ENCODE measurements around the gene GSTA1.
"Not testable (repeated sequence)": the region's sequence is repeated elsewhere in the genome, so short reads cannot be mapped to it uniquely, and the experiment has no call there.

Gene GSTA1

GRCh38 chr6:52802806-52803205, 810 bp downstream of the GSTA1 start:
- DNase-seq = no peak

- no peak for DNase-seq
These were observed 2.3 kb downstream of the GSTA1 start for GRCh38 chr6:52801188-52801841.

GRCh38 chr6:52799272-52799671, 4.3 kb downstream of the GSTA1 start:
- not testable (repeated sequence) for DNase-seq

- not testable (repeated sequence) for DNase-seq
These were observed 9.2 kb downstream of the GSTA1 start for GRCh38 chr6:52794366-52794765.

GRCh38 chr6:52790861-52791260, 12.8 kb downstream of the GSTA1 start:
- no peak for DNase-seq

- not testable (repeated sequence) for DNase-seq
These were observed 14.0 kb downstream of the GSTA1 start for GRCh38 chr6:52789658-52790057.

GRCh38 chr6:52788478-52788877, 15.1 kb downstream of the GSTA1 start:
- DNase-seq = no peak

- no peak for DNase-seq
These were observed 15.7 kb downstream of the GSTA1 start for GRCh38 chr6:52787917-52788316.

GRCh38 chr6:52786249-52786956, 17.2 kb downstream of the GSTA1 start:
- DNase-seq = no peak

GRCh38 chr6:52782696-52783274, 20.8 kb downstream of the GSTA1 start:
- DNase-seq = not testable (repeated sequence)

GRCh38 chr6:52782209-52782608, 21.4 kb downstream of the GSTA1 start:
- DNase-seq = not testable (repeated sequence)

GRCh38 chr6:52779237-52779636, 24.4 kb downstream of the GSTA1 start:
- no peak for DNase-seq

- DNase-seq = not testable (repeated sequence)
These were observed 26.8 kb downstream of the GSTA1 start for GRCh38 chr6:52776711-52777351.

GRCh38 chr6:52769399-52769798, 34.2 kb downstream of the GSTA1 start:
- not testable (repeated sequence) for DNase-seq

- not testable (repeated sequence) for DNase-seq
These were observed 36.0 kb downstream of the GSTA1 start for GRCh38 chr6:52767658-52768057.

GRCh38 chr6:52763322-52763916, 40.2 kb downstream of the GSTA1 start, which contains the start of gene GSTA2:
TSS of gene GSTA2 (minus strand) at chr6:52763475. CDS start at chr6:52757947, 5,528 bp downstream.
- not testable (repeated sequence) for DNase-seq

GRCh38 chr6:52761673-52762491, 41.7 kb downstream of the GSTA1 start:
- DNase-seq = not testable (repeated sequence)

GRCh38 chr6:52760105-52760765, 43.4 kb downstream of the GSTA1 start:
- DNase-seq = no peak

GRCh38 chr6:52759085-52759484, 44.5 kb downstream of the GSTA1 start:
- no peak for DNase-seq

- not testable (repeated sequence) for DNase-seq
These were observed 45.8 kb downstream of the GSTA1 start for GRCh38 chr6:52757651-52758338.

- no peak for DNase-seq
These were observed 49.2 kb downstream of the GSTA1 start for GRCh38 chr6:52754443-52754842.

Measured in CD4-positive, alpha-beta T cell treated with Interferon gamma for 1 hour (primary cell).